GM12874 (cell line): Measurements from ENCODE around the gene FBXO42.

ENCODE experiments used
- TF ChIP-seq, protein P1 (sequence below): IDR thresholded peaks from 2 replicates; pipeline ENCODE4 v1.5.1; 2011; ENCODE audit warnings: low read depth, mild to moderate bottlenecking, control low read depth, low read length, moderate library complexity; ENCODE audit not compliant: insufficient read depth

Gene FBXO42

DNA sequence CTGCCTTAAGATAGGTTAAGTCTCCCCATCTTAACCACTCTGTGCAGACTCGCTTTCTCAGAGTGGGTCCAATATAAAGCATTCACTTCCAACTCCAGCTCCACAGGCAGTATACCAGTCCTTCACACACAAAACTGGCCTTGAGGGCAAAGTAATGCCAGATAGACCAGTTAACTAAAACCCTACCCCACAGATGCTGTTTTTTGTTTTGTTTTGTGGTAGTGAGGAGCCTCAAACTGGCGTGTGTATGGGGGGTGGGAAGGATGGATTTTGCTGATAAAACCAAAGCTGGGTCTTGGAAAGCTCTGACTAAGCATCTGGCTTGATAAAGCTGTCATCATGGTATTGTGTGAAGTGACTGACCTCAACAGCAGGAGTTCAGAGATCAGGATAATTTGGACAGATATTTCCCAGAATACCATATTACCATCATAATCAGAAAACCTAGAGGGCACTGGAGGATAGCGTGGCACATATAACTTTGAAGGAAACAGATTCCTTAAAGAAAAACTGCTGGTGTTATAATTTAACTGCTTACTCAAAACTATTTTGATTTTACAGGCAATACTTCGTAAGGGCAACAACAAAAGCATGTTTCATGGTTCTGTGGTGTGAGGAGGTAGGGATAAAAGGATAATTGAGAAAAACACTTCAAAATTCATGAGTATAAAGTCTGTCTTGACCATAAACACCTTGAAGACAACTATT, 85.7 kb downstream of the FBXO42 start:
- TF ChIP-seq, protein P1, sequence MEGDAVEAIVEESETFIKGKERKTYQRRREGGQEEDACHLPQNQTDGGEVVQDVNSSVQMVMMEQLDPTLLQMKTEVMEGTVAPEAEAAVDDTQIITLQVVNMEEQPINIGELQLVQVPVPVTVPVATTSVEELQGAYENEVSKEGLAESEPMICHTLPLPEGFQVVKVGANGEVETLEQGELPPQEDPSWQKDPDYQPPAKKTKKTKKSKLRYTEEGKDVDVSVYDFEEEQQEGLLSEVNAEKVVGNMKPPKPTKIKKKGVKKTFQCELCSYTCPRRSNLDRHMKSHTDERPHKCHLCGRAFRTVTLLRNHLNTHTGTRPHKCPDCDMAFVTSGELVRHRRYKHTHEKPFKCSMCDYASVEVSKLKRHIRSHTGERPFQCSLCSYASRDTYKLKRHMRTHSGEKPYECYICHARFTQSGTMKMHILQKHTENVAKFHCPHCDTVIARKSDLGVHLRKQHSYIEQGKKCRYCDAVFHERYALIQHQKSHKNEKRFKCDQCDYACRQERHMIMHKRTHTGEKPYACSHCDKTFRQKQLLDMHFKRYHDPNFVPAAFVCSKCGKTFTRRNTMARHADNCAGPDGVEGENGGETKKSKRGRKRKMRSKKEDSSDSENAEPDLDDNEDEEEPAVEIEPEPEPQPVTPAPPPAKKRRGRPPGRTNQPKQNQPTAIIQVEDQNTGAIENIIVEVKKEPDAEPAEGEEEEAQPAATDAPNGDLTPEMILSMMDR: no peak

DNA sequence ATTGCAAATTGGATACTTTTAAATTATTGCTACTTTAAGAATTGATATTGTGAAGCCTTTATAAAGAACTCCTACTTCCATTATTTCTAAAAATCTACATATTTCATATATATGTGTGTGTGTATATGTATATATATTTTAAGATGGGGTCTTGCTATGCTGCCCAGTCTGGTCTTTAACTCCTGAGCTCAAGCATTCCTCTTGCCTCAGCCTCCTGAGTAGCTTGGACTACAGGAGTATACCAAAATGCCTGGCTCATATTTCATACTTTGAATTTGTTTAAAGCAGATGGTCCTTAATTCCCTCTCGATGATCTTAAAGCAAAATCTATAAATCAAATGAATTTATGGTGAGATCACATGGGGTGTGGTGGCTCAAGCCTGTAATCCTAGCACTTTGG, 90.2 kb downstream of the FBXO42 start:
- TF ChIP-seq, protein P1: no peak

GRCh38 chr1:16260814-16261213, 91.5 kb downstream of the FBXO42 start:
- TF ChIP-seq, protein P1: no peak

DNA sequence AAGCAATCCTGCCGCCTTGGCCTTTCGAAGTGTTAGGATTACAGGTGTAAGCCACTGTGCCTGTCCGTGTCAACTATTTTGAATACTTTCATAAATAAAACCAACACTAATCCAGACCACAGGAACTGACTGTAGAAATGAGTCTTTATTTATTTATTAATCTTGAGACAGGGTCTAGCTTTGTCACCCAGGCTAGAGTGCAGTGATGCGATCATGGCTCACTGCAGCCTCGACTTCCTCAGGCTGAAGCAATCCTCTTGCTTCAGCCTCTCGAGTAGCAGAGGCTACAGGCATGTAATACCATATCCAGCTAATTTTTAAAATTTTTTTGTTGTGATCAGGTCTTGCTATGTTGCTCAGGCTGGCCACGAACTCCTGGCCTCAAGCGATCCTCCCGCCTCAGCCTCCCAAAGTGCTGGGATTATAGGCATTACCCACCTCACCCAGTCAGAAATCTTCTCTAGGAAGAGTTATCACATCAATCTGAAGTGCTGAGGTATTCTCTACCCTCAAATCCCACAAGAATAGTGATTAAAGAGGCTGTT, 93.6 kb downstream of the FBXO42 start:
- TF ChIP-seq, protein P1: no peak

DNA sequence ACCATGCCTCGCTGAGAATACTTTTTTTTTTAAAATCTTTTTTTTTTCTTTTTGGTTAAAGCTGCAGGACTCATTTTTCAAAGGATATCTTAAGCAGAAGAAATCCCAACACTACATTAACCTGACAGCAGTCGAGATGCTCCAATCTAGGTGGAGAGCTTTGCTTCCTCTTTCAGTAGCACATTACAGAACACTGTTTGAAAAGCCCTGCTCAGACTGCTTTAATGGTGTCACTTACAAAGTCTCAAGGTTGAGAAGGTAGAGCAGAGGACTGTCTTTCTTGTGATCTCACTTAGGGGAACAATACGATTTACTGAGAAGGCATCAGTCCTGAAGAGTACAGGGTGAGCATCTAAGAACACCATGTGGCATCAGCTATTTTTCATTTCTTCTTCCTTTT, 94.3 kb downstream of the FBXO42 start:
- TF ChIP-seq, protein P1: no peak

DNA sequence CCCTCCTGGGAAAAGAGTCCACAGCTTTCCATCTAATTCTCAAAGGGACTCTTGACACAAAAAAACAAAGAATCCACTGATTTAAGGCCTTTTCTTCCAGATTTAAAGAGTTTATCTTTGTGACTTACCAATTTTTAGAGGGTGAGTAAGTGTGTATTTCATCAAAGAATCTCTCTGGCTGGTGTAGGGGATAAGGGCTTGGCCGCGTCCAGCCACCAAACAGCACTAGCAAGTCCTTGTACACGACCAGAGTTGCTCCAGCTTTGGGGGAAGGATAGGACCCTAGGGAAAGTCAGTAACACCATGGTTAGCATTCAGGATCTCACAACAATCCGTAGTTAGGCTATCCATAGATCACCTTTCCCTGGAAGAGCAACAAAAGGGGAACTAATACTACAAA, 95.8 kb downstream of the FBXO42 start:
- TF ChIP-seq, protein P1: no peak

- TF ChIP-seq, protein P1: no peak
Observed at GRCh38 chr1:16254263-16254928, 97.9 kb downstream of the FBXO42 start.
